Measurements from ENCODE around the gene CCDC18. TPM values are rescaled to one million over a fixed set of nuclear protein-coding genes. Genes with fewer than 3 reads are reported as not detected.
"Not testable (repeated sequence)": the region's sequence is repeated elsewhere in the genome, so short reads cannot be mapped to it uniquely, and the experiment has no call there.

CCDC18 gene
- total RNA-seq, 1 experiment from 2014 or later = 18.1 TPM

DNA sequence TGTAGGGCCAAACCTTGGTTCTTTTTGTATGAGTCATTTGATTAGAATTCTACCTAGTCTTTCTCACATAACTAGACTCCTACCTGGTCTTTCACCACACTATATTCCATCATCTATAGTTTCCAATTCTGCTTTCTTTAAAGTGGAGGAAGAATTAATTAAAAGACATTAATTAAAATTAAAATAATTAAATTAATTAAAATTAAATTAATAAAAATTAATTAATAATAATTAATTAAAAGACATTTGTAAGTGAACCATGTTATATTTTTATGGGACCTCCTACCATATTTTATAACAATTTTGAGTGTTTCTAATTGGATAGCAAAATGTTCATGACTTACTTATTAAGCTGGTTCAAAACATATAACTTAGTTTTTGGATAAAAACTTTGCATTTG is 77.4 kb downstream of the CCDC18 start:
- POLR2A ChIA-PET = no interaction called here
- RAD21 ChIA-PET (ENCODE audit: low non-redundant PET in 1 of 2, low total read pairs in 2 of 2, uncharacterized antibody in 2 of 2, unreplicated experiment in 2 of 2) = no interaction called here
- Histone ChIP-seq H3K4me1 (ENCODE audit: control insufficient read depth in 1 of 2, insufficient read depth in 2 of 2, low read length in 2 of 2) (peaks cover 0 to 11% of the 10 kb centered on the region in 2 experiments; a peak in 2 of 4 replicates), H3K4me2 (ENCODE audit: low read length) (no peak overlapping the region), H2AFZ (ENCODE audit: low read depth, low read length, poor library complexity, severe bottlenecking) (no peak overlapping the region), H3K9me3 (ENCODE audit: control insufficient read depth in 1 of 2, insufficient read depth in 1 of 2, low read depth in 1 of 2, low read length in 2 of 2) (peaks cover 6 to 13% of the 10 kb centered on the region in 2 experiments; a peak in 2 of 4 replicates), H3K9me2 (ENCODE audit: insufficient read depth) (no peaks in the 10 kb centered on the region), H4K20me1 (ENCODE audit: insufficient read depth) (no peaks in the 10 kb centered on the region), H3K27ac (ENCODE audit: low read depth, low read length) (no peak overlapping the region), H3K79me2 (ENCODE audit: insufficient read depth, low read length) (no peaks in the 10 kb centered on the region), H3K9ac (ENCODE audit: low read length) (no peak overlapping the region), H3K4me3 (replicated peaks in 1 of 2; ENCODE audit: low read depth in 1 of 2, low read length in 2 of 2) (no peak overlapping the region), H3K36me3 (ENCODE audit: control insufficient read depth in 1 of 2, insufficient read depth in 2 of 2, low read length in 2 of 2) (peaks cover 2 to 11% of the 10 kb centered on the region in 2 experiments), H3K27me3 (ENCODE audit: insufficient read depth, low read length) (no peaks in the 10 kb centered on the region)
- BruUV-seq (replicated peaks) = no TSS peak
- intact Hi-C loops (cut with micrococcal nuclease) = no loop called here
- CTCF ChIA-PET = no interaction called here
- DNase-seq (ENCODE audit: low read depth, low spot score) (no peak), ATAC-seq (no peak)
- TF ChIP-seq, protein P1, sequence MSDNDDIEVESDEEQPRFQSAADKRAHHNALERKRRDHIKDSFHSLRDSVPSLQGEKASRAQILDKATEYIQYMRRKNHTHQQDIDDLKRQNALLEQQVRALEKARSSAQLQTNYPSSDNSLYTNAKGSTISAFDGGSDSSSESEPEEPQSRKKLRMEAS (IDR thresholded peaks at IDR 0.05) = no peak
- no peak for TF ChIP-seq EGR1 (IDR thresholded peaks at IDR 0.05; ENCODE audit: low read depth)
- TF ChIP-seq, protein P2, sequence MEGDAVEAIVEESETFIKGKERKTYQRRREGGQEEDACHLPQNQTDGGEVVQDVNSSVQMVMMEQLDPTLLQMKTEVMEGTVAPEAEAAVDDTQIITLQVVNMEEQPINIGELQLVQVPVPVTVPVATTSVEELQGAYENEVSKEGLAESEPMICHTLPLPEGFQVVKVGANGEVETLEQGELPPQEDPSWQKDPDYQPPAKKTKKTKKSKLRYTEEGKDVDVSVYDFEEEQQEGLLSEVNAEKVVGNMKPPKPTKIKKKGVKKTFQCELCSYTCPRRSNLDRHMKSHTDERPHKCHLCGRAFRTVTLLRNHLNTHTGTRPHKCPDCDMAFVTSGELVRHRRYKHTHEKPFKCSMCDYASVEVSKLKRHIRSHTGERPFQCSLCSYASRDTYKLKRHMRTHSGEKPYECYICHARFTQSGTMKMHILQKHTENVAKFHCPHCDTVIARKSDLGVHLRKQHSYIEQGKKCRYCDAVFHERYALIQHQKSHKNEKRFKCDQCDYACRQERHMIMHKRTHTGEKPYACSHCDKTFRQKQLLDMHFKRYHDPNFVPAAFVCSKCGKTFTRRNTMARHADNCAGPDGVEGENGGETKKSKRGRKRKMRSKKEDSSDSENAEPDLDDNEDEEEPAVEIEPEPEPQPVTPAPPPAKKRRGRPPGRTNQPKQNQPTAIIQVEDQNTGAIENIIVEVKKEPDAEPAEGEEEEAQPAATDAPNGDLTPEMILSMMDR (IDR thresholded peaks at IDR 0.05 in 2 of 3, conservative IDR thresholded peaks at IDR 0.05 in 1 of 3; ENCODE audit: borderline replicate concordance in 1 of 3, insufficient read depth in 1 of 3, low read depth in 2 of 3, low read length in 2 of 3) = no peak

DNA sequence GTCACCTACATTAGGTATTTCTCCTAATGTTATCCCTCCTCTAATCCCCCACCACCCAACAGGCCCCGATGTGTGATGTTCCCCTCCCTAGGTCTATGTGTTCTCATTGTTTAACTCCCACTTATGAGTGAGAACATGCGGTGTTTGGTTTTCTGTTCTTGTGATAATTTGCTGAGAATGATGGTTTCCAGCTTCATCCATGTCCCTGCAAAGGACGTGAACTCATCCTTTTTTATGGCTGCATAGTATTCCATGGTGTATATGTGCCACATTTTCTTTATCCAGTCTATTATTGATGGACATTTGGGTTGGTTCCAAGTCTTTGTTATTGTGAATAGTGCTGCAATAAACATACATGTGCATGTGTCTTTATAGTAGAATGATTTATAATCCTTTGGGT is 80.2 kb downstream of the CCDC18 start:
- H3K9me3 ChIP-seq (ENCODE audit: control insufficient read depth in 1 of 2, insufficient read depth in 1 of 2, low read depth in 1 of 2, low read length in 2 of 2) = peaks cover 6 to 14% of the 10 kb centered on the region in 2 experiments; a peak in 2 of 4 replicates
- ATAC-seq; RAD21 ChIA-PET (ENCODE audit: low non-redundant PET in 1 of 2, low total read pairs in 2 of 2, uncharacterized antibody in 2 of 2, unreplicated experiment in 2 of 2): not testable (repeated sequence)

More for the DNA sequence above, 80.2 kb downstream of the CCDC18 start:
- H3K9ac ChIP-seq (ENCODE audit: low read length); BruUV-seq (replicated peaks); H3K4me2 ChIP-seq (ENCODE audit: low read length); POLR2A ChIA-PET; DNase-seq (ENCODE audit: low read depth, low spot score); CTCF ChIA-PET; H2AFZ ChIP-seq (ENCODE audit: low read depth, low read length, poor library complexity, severe bottlenecking); H4K20me1 ChIP-seq (ENCODE audit: insufficient read depth); H3K27me3 ChIP-seq (ENCODE audit: insufficient read depth, low read length); H3K27ac ChIP-seq (ENCODE audit: low read depth, low read length); H3K79me2 ChIP-seq (ENCODE audit: insufficient read depth, low read length); H3K4me1 ChIP-seq (ENCODE audit: control insufficient read depth in 1 of 2, insufficient read depth in 2 of 2, low read length in 2 of 2); H3K9me2 ChIP-seq (ENCODE audit: insufficient read depth); H3K4me3 ChIP-seq (replicated peaks in 1 of 2; ENCODE audit: low read depth in 1 of 2, low read length in 2 of 2); intact Hi-C loops (cut with micrococcal nuclease): not testable (repeated sequence)
- peaks cover 4 to 25% of the 10 kb centered on the region in 2 experiments for H3K36me3 ChIP-seq (ENCODE audit: control insufficient read depth in 1 of 2, insufficient read depth in 2 of 2, low read length in 2 of 2)

Data from HCT116 (cell line).